ENCODE results near the gene NAALADL2. TPM values are rescaled to one million over a fixed set of nuclear protein-coding genes. Genes with fewer than 3 reads are reported as not detected.

The NAALADL2 gene
- total RNA-seq, 1 experiment from 2014 or later = 2.7 TPM

DNA sequence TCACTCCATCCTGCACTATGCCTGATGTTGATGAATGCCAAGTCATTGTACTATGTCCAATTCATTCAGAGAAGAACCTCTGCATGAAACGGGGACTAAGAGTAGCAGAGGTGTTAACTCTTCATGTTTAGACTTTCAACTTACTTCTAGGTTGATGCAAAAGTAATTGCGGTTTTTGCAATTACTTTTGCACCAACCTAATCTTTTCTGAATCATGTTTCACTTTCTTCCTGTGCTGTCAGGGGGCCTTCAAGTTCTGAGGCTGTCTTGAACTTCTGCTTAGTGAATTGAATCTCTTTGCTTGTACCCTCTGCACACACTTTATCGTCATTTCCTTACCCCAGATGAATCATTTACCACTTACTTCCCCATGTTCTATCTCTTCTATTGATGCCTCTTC lies 636.2 kb downstream of the NAALADL2 start:
- no peak overlapping the region for H3K4me3 ChIP-seq (ENCODE audit: low read depth in 2 of 2, low read length in 2 of 2)
- H3K36me3 ChIP-seq (ENCODE audit: control insufficient read depth, insufficient read depth, low read length) = no peaks in the 10 kb centered on the region
- ChIA-PET CTCF (no interaction called here), POLR2A (no interaction called here)
- DNase-seq (ENCODE audit: low read depth, low spot score) = no peak
- intact Hi-C loops (cut with micrococcal nuclease; ENCODE audit: unreplicated experiment) = no loop called here
- H3K27ac ChIP-seq (ENCODE audit: low read length) = no peak overlapping the region
- H3K27me3 ChIP-seq (ENCODE audit: control insufficient read depth, insufficient read depth, low read length) = no peaks in the 10 kb centered on the region
- H3K4me1 ChIP-seq (ENCODE audit: control insufficient read depth, insufficient read depth, low read length) = no peaks in the 10 kb centered on the region
- H3K9me3 ChIP-seq (ENCODE audit: control insufficient read depth, insufficient read depth, low read depth, low read length) = no peaks in the 10 kb centered on the region
- ATAC-seq = no peak
- no TSS peak for BruUV-seq (replicated peaks)
- TF ChIP-seq POLR2AphosphoS5 (IDR thresholded peaks at IDR 0.05; ENCODE audit: low read depth, low read length) (no peak), TCF7L2 (IDR thresholded peaks at IDR 0.05; ENCODE audit: low read depth, low read length) (no peak), SIN3A (IDR thresholded peaks at IDR 0.05; ENCODE audit: borderline replicate concordance, insufficient read depth, low read depth, low read length) (no peak)
- TF ChIP-seq, protein P1, sequence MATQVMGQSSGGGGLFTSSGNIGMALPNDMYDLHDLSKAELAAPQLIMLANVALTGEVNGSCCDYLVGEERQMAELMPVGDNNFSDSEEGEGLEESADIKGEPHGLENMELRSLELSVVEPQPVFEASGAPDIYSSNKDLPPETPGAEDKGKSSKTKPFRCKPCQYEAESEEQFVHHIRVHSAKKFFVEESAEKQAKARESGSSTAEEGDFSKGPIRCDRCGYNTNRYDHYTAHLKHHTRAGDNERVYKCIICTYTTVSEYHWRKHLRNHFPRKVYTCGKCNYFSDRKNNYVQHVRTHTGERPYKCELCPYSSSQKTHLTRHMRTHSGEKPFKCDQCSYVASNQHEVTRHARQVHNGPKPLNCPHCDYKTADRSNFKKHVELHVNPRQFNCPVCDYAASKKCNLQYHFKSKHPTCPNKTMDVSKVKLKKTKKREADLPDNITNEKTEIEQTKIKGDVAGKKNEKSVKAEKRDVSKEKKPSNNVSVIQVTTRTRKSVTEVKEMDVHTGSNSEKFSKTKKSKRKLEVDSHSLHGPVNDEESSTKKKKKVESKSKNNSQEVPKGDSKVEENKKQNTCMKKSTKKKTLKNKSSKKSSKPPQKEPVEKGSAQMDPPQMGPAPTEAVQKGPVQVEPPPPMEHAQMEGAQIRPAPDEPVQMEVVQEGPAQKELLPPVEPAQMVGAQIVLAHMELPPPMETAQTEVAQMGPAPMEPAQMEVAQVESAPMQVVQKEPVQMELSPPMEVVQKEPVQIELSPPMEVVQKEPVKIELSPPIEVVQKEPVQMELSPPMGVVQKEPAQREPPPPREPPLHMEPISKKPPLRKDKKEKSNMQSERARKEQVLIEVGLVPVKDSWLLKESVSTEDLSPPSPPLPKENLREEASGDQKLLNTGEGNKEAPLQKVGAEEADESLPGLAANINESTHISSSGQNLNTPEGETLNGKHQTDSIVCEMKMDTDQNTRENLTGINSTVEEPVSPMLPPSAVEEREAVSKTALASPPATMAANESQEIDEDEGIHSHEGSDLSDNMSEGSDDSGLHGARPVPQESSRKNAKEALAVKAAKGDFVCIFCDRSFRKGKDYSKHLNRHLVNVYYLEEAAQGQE (IDR thresholded peaks at IDR 0.05; ENCODE audit: insufficient read depth in 1 of 2, low read depth in 2 of 2, low read length in 1 of 2) = no peak
- TF ChIP-seq, protein P2, sequence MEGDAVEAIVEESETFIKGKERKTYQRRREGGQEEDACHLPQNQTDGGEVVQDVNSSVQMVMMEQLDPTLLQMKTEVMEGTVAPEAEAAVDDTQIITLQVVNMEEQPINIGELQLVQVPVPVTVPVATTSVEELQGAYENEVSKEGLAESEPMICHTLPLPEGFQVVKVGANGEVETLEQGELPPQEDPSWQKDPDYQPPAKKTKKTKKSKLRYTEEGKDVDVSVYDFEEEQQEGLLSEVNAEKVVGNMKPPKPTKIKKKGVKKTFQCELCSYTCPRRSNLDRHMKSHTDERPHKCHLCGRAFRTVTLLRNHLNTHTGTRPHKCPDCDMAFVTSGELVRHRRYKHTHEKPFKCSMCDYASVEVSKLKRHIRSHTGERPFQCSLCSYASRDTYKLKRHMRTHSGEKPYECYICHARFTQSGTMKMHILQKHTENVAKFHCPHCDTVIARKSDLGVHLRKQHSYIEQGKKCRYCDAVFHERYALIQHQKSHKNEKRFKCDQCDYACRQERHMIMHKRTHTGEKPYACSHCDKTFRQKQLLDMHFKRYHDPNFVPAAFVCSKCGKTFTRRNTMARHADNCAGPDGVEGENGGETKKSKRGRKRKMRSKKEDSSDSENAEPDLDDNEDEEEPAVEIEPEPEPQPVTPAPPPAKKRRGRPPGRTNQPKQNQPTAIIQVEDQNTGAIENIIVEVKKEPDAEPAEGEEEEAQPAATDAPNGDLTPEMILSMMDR (IDR thresholded peaks at IDR 0.05) = no peak
- in situ Hi-C loops (cut with HindIII; ENCODE audit: low pct_unique_long_range_greater_than_20kb, low sequenced_read_pairs) = no loop called here

DNA sequence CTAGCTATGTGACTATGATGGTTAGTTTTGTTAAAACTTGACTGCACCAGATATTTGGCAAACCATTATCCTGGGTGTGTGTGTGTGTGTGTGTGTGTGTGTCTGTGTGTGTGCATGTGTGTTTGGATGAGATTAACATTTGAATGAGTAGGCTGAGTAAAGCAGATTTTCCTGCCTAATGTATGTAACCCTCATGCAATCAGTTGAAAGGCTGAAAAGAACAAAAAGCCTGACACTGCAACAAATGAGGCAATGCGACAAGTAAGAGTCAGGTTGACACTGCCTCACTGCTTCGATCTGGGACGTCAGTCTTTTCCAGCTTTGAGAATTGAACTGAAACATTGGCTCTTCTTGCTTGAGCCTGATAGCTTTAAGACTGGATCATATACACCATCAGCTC lies 643.0 kb downstream of the NAALADL2 start:
- H3K4me3 ChIP-seq (ENCODE audit: low read depth in 2 of 2, low read length in 2 of 2) = no peak overlapping the region
- intact Hi-C loops (cut with micrococcal nuclease; ENCODE audit: unreplicated experiment) = no loop called here
- BruUV-seq (replicated peaks) = no TSS peak
- ATAC-seq (no peak), DNase-seq (ENCODE audit: low read depth, low spot score) (no peak)
- H3K36me3 ChIP-seq (ENCODE audit: control insufficient read depth, insufficient read depth, low read length) = no peaks in the 10 kb centered on the region
- CTCF ChIA-PET = no interaction called here
- no peak overlapping the region for H3K27ac ChIP-seq (ENCODE audit: low read length)
- TF ChIP-seq TCF7L2 (IDR thresholded peaks at IDR 0.05; ENCODE audit: low read depth, low read length) (no peak), POLR2AphosphoS5 (IDR thresholded peaks at IDR 0.05; ENCODE audit: low read depth, low read length) (no peak), SIN3A (IDR thresholded peaks at IDR 0.05; ENCODE audit: borderline replicate concordance, insufficient read depth, low read depth, low read length) (no peak)
- TF ChIP-seq, protein P2 (IDR thresholded peaks at IDR 0.05) = no peak
- TF ChIP-seq, protein P1 (IDR thresholded peaks at IDR 0.05; ENCODE audit: insufficient read depth in 1 of 2, low read depth in 2 of 2, low read length in 1 of 2) = no peak
- H3K9me3 ChIP-seq (ENCODE audit: control insufficient read depth, insufficient read depth, low read depth, low read length) = no peaks in the 10 kb centered on the region
- H3K4me1 ChIP-seq (ENCODE audit: control insufficient read depth, insufficient read depth, low read length) = no peaks in the 10 kb centered on the region
- POLR2A ChIA-PET = no interaction called here
- in situ Hi-C loops (cut with HindIII; ENCODE audit: low pct_unique_long_range_greater_than_20kb, low sequenced_read_pairs) = no loop called here
- H3K27me3 ChIP-seq (ENCODE audit: control insufficient read depth, insufficient read depth, low read length) = no peaks in the 10 kb centered on the region
